HEK293 (cell line): ENCODE data around the gene LIMA1.

Experiments used
- BCL11A ChIP-seq: fragments of 450-650 bp; formaldehyde crosslinking; IDR thresholded peaks from 2 replicates; pipeline ENCODE4 v1.5.1; 2016; ENCODE audit warnings: low read depth, missing biosample characterization, missing genetic modification characterization
- ELK4 ChIP-seq: IDR thresholded peaks from 2 replicates; pipeline ENCODE4 v1.6.1; 2011; ENCODE audit warnings: mild to moderate bottlenecking, low read depth, low read length, borderline replicate concordance
- HOXA7 ChIP-seq: sonication (generic); formaldehyde crosslinking; IDR thresholded peaks from 2 replicates; pipeline ENCODE4 v1.8.1; 2022; ENCODE audit warnings: missing genetic modification reagents, borderline replicate concordance
- KLF8 ChIP-seq: fragments of 450-650 bp; formaldehyde crosslinking; IDR thresholded peaks from 2 replicates; pipeline ENCODE4 v1.5.1; 2016; ENCODE audit warnings: missing biosample characterization, missing genetic modification characterization
- REST ChIP-seq: fragments of 450-650 bp; formaldehyde crosslinking; IDR thresholded peaks from 2 replicates; pipeline ENCODE4 v1.5.1; 2016; ENCODE audit warnings: missing biosample characterization, missing genetic modification characterization
- YY1 ChIP-seq: fragments of 450-650 bp; formaldehyde crosslinking; IDR thresholded peaks from 2 replicates; pipeline ENCODE4 v1.5.1; 2018; ENCODE audit warnings: missing biosample characterization, missing genetic modification characterization
- ZBTB20 ChIP-seq: fragments of 450-650 bp; formaldehyde crosslinking; IDR thresholded peaks from 2 replicates; pipeline ENCODE4 v1.5.1; 2016; ENCODE audit warnings: missing biosample characterization, missing genetic modification characterization
- ZNF112 ChIP-seq: fragments of 450-650 bp; formaldehyde crosslinking; IDR thresholded peaks from 2 replicates; pipeline ENCODE4 v1.5.0; 2017; ENCODE audit warnings: missing biosample characterization, missing genetic modification characterization
- ZNF473 ChIP-seq: fragments of 450-650 bp; formaldehyde crosslinking; IDR thresholded peaks from 2 replicates; pipeline ENCODE4 v1.5.1; 2017; ENCODE audit warnings: missing biosample characterization, missing genetic modification characterization
- ZNF561 ChIP-seq: fragments of 450-650 bp; IDR thresholded peaks from 2 replicates; pipeline ENCODE4 v1.5.1; 2018; ENCODE audit warnings: missing biosample characterization, missing genetic modification characterization, borderline replicate concordance
- ZNF701 ChIP-seq: fragments of 450-650 bp; formaldehyde crosslinking; IDR thresholded peaks from 2 replicates; pipeline ENCODE4 v1.5.1; 2016; ENCODE audit warnings: missing biosample characterization, missing genetic modification characterization
- TF ChIP-seq, protein P1 (sequence below): fragments of 450-650 bp; formaldehyde crosslinking; IDR thresholded peaks from 2 replicates; pipeline ENCODE4 v1.5.1; 2016; ENCODE audit warnings: missing biosample characterization, missing genetic modification characterization
- TF ChIP-seq, protein P2 (sequence below): fragments of 450-650 bp; formaldehyde crosslinking; IDR thresholded peaks from 2 replicates; pipeline ENCODE4 v1.5.1; 2016; ENCODE audit warnings: missing biosample characterization, missing genetic modification characterization

DNA sequence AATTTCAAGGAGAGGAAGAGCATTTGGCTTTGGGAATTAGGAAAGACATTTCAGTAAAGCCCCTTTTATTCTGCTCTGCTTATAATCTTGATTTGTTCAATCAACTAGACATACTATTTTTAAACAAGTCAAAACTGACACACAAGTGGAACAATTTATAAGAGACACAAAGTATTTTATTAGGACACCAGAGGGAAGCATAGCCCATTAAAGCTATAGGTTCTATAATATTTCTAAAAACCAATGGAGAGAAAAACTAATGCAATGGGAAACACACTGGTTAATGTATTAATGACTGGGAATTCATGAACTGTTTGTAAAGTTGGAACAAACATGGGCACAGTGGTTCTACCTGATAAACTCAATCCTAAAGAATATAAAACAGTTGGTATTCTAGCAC, 100.9 kb downstream of the LIMA1 start:
- TF ChIP-seq ELK4 = no peak
- TF ChIP-seq, protein P1, sequence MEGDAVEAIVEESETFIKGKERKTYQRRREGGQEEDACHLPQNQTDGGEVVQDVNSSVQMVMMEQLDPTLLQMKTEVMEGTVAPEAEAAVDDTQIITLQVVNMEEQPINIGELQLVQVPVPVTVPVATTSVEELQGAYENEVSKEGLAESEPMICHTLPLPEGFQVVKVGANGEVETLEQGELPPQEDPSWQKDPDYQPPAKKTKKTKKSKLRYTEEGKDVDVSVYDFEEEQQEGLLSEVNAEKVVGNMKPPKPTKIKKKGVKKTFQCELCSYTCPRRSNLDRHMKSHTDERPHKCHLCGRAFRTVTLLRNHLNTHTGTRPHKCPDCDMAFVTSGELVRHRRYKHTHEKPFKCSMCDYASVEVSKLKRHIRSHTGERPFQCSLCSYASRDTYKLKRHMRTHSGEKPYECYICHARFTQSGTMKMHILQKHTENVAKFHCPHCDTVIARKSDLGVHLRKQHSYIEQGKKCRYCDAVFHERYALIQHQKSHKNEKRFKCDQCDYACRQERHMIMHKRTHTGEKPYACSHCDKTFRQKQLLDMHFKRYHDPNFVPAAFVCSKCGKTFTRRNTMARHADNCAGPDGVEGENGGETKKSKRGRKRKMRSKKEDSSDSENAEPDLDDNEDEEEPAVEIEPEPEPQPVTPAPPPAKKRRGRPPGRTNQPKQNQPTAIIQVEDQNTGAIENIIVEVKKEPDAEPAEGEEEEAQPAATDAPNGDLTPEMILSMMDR = no peak
- no peak for TF ChIP-seq ZNF701 (tag by site-specific recombination)
- no peak for TF ChIP-seq ZNF561 (tag by site-specific recombination)
- TF ChIP-seq BCL11A (tag by site-specific recombination) = no peak
- TF ChIP-seq, protein P2, sequence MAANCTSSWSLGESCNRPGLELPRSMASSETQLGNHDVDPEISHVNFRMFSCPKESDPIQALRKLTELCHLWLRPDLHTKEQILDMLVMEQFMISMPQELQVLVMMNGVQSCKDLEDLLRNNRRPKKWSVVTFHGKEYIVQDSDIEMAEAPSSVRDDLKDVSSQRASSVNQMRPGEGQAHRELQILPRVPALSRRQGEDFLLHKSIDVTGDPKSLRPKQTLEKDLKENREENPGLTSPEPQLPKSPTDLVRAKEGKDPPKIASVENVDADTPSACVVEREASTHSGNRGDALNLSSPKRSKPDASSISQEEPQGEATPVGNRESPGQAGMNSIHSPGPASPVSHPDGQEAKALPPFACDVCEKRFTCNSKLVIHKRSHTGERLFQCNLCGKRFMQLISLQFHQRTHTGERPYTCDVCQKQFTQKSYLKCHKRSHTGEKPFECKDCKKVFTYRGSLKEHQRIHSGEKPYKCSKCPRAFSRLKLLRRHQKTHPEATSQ (tag by site-specific recombination) = no peak
- no peak for TF ChIP-seq ZNF112
- no peak for TF ChIP-seq REST (tag by site-specific recombination)
- no peak for TF ChIP-seq ZNF473 (tag by site-specific recombination)
- no peak for TF ChIP-seq YY1 (tag by site-specific recombination)
- no peak for TF ChIP-seq ZBTB20
- TF ChIP-seq KLF8 (tag by site-specific recombination) = no peak
- no peak for TF ChIP-seq HOXA7 (CRISPR knock-in tag)
